Smooth muscle cell (in vitro differentiated cells): ENCODE measurements around the gene MLLT10. TPM values are rescaled to one million over a fixed set of nuclear protein-coding genes. Genes with fewer than 3 reads are reported as not detected.

Source experiments
- DNase-seq: peaks from one replicate; lab custom pipeline; 2025; ENCODE audit not compliant: unreplicated experiment; lab: John Stamatoyannopoulos, UW
- H2AFZ ChIP-seq: fragments of 200-600 bp; sonication (generic); 2 replicates; pipeline ENCODE4 v1.6.0; 2016; ENCODE audit warnings: antibody characterized with exemption, low read depth, mild to moderate bottlenecking
- H3F3A ChIP-seq: fragments of 200-600 bp; sonication (generic); 2 replicates; pipeline ENCODE4 v1.6.0; 2017; ENCODE audit warnings: antibody characterized with exemption, low read depth
- H3K27ac ChIP-seq: fragments of 200-600 bp; sonication (generic); 2 replicates; pipeline ENCODE4 v1.5.1; 2016; ENCODE audit warnings: low read depth, mild to moderate bottlenecking
- H3K27me3 ChIP-seq: fragments of 200-600 bp; sonication (generic); 2 replicates; pipeline ENCODE4 v1.6.1; 2016; ENCODE audit warnings: low read depth, mild to moderate bottlenecking
- H3K36me3 ChIP-seq: fragments of 200-600 bp; sonication (generic); 2 replicates; pipeline ENCODE4 v1.5.1; 2016; ENCODE audit warnings: low read depth
- H3K4me1 ChIP-seq: fragments of 200-600 bp; sonication (generic); 2 replicates; pipeline ENCODE4 v1.5.1; 2016; ENCODE audit warnings: low read depth
- H3K4me2 ChIP-seq: fragments of 200-600 bp; sonication (generic); 2 replicates; pipeline ENCODE4 v1.6.0; 2016; ENCODE audit warnings: mild to moderate bottlenecking
- H3K4me3 ChIP-seq: fragments of 200-600 bp; sonication (generic); 2 replicates; pipeline ENCODE4 v1.5.1; 2016; ENCODE audit warnings: mild to moderate bottlenecking
- H3K79me2 ChIP-seq: fragments of 200-600 bp; sonication (generic); 2 replicates; pipeline ENCODE4 v1.6.0; 2016; ENCODE audit warnings: low read depth, mild to moderate bottlenecking
- H3K9ac ChIP-seq: fragments of 200-600 bp; sonication (generic); 2 replicates; pipeline ENCODE4 v1.6.0; 2016; ENCODE audit warnings: low read depth
- H3K9me3 ChIP-seq: fragments of 200-600 bp; sonication (generic); replicated peaks from 2 replicates; pipeline ENCODE4 v1.5.1; 2016; ENCODE audit warnings: low read depth
- H4K20me1 ChIP-seq: fragments of 200-600 bp; sonication (generic); 2 replicates; pipeline ENCODE4 v1.6.0; 2016; ENCODE audit warnings: low read depth
- WGBS: methylation state at CpG from one replicate; pipeline ENCODE4 v1.1.7; 2016; ENCODE audit warnings: low lambda C conversion rate; 5-methylcytosine and 5-hydroxymethylcytosine counted together
- polyA plus RNA-seq: library from polyadenylated mRNA; unstranded; fragments of >200 nt; fragmentation: Nextera tagmentation; extraction: Ambion mirVana; gene quantifications from 2 replicates; pipeline ENCODE4 v1.2.1, GENCODE V29; 2016
- total RNA-seq: library from RNA; depleted of rRNA; stranded (reverse); fragments of >200 nt; gene quantifications from 2 replicates; pipeline ENCODE4 v1.2.3, GENCODE V29; 2014
- TF ChIP-seq, protein P1 (sequence below): fragments of 200-600 bp; sonication (generic); IDR thresholded peaks from 2 replicates; pipeline ENCODE4 v1.5.1; 2017; ENCODE audit warnings: borderline replicate concordance, mild to moderate bottlenecking, antibody characterized with exemption; ENCODE audit not compliant: insufficient read depth, poor library complexity, severe bottlenecking

The MLLT10 gene
- total and polyA plus RNA-seq, 2 experiments from 2014 or later: 6.8 to 43.6 TPM

DNA sequence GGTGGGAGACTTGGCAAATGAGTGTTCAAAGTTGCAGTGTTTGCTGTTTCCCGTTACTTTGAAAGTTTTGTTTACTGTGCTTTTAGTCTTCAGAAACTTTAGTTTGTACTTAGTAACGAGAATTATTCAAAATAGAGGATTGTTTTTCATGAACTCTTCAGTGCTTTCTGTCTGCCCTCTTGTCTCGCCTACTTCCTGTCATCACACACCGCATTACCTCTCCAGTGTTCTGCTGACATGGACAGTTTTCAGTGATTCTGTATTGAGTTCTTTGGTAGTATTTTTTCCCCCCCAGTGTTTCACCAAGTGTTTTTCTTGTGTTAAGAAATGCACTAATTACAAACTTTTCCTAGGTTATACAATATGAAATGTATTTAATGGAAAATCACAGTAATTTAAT, 207.0 kb downstream of the MLLT10 start:
- no peak overlapping the region for H2AFZ ChIP-seq
- H3K9ac ChIP-seq: peak overlapping the region; percentile 15
- no peak for DNase-seq
- 64% methylated on average over 4 of the region's 4 CpGs for WGBS
- H3K4me1 ChIP-seq: no peaks in the 10 kb centered on the region
- no peaks in the 10 kb centered on the region for H3K27me3 ChIP-seq
- peak overlapping the region; percentile 52 for H3K27ac ChIP-seq
- no peaks in the 10 kb centered on the region for H3K79me2 ChIP-seq
- H3F3A ChIP-seq: peaks cover 23% of the 10 kb centered on the region
- H3K9me3 ChIP-seq: no peaks in the 10 kb centered on the region
- no peak overlapping the region for H3K4me2 ChIP-seq
- peaks cover 6% of the 10 kb centered on the region for H3K36me3 ChIP-seq
- H3K4me3 ChIP-seq: no peak overlapping the region
- TF ChIP-seq, protein P1, sequence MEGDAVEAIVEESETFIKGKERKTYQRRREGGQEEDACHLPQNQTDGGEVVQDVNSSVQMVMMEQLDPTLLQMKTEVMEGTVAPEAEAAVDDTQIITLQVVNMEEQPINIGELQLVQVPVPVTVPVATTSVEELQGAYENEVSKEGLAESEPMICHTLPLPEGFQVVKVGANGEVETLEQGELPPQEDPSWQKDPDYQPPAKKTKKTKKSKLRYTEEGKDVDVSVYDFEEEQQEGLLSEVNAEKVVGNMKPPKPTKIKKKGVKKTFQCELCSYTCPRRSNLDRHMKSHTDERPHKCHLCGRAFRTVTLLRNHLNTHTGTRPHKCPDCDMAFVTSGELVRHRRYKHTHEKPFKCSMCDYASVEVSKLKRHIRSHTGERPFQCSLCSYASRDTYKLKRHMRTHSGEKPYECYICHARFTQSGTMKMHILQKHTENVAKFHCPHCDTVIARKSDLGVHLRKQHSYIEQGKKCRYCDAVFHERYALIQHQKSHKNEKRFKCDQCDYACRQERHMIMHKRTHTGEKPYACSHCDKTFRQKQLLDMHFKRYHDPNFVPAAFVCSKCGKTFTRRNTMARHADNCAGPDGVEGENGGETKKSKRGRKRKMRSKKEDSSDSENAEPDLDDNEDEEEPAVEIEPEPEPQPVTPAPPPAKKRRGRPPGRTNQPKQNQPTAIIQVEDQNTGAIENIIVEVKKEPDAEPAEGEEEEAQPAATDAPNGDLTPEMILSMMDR: no peak
- H4K20me1 ChIP-seq: peaks cover 9% of the 10 kb centered on the region

DNA sequence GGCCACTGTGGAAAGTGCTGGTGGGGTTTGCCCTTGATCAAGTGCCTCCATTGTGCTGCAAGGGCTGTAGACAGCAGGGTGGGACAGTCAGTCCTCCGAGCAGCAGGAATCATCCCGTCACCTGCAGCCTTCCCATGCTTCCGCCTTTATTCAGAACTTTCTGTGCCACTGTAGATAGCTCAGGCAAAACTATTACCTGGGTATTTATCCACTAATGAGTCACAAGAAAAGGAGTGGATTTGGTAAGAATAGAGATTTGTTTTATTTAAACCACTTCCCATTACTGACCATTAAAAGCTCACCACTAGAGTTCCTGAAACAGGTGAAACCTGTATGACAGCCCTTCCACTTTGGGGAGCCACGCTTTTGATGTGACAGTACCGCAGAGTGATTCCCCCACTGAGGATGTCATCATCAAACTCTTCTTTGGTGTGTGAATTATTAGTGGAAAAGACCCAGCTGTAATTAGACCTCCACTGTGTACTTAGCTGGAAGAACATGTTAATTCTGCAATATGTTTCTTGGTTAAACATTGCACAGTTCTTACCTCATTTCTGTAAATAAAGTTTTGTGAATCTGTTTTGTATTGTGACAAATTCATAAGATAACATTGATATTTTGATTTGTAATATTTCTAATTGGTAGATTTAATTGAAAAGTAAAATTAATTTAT, 208.8 kb downstream of the MLLT10 start:
- Histone ChIP-seq H2AFZ (no peak overlapping the region), H3K4me1 (no peaks in the 10 kb centered on the region), H3K4me2 (no peak overlapping the region), H3K79me2 (no peaks in the 10 kb centered on the region), H3K4me3 (no peak overlapping the region), H3F3A (peaks cover 23% of the 10 kb centered on the region), H3K9ac (no peak overlapping the region), H3K27me3 (no peaks in the 10 kb centered on the region), H3K27ac (peak overlapping the region; percentile 31), H3K9me3 (no peaks in the 10 kb centered on the region), H3K36me3 (peaks cover 6% of the 10 kb centered on the region), H4K20me1 (peaks cover 9% of the 10 kb centered on the region)
- DNase-seq: no peak
- 81% methylated on average over 5 of the region's 5 CpGs for WGBS
- TF ChIP-seq, protein P1: no peak

DNA sequence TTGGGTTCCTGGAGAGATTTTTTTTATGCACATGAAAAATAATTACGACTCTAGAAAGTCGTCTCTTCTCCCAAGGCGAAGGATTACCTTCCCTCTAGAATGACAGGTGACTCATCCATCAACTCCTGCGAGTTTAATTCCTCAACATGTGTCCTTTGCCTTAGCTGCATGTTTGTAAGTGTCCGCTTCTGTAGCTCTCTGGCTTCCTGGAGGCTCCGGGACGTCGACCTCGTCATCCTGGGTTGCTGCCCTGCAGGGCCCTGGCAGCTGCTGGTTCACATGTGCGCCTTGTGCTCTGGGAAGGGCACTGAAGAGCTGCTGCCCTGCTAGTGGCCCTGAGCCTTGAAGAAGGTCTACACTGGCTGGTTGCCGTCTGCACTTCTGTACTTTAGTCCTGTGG, 210.2 kb downstream of the MLLT10 start:
- Histone ChIP-seq H3K4me2 (no peak overlapping the region), H3K9ac (no peak overlapping the region), H3K79me2 (no peaks in the 10 kb centered on the region), H3K36me3 (peaks cover 6% of the 10 kb centered on the region), H3K4me1 (no peaks in the 10 kb centered on the region), H3F3A (peaks cover 23% of the 10 kb centered on the region), H2AFZ (no peak overlapping the region), H3K9me3 (no peaks in the 10 kb centered on the region), H3K27ac (no peak overlapping the region), H3K27me3 (no peaks in the 10 kb centered on the region), H4K20me1 (peaks cover 4% of the 10 kb centered on the region), H3K4me3 (no peak overlapping the region)
- DNase-seq: no peak
- 76% methylated on average over 11 of the region's 11 CpGs for WGBS
- TF ChIP-seq, protein P1: no peak

DNA sequence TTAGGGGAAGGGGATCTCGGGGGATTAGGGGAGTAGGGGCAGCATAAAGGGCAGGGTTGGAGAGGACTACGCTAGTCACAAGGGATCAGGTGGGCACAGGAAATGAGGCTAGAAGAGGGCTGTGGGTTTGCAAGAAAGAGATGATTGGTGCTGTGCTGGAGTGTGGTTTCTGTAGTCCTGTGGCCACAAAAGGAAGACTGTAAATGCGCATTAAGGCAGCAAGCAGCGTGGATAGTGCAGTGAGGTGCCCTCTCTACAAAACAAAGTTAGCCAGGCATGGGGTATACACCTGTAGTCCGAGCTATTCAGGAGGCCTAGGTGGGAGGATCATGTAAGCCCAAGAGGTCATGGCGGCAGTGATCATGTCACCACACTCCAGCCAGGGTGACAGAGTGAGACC, 212.1 kb downstream of the MLLT10 start:
- H3K9ac ChIP-seq: no peak overlapping the region
- peaks cover 4% of the 10 kb centered on the region for H4K20me1 ChIP-seq
- no peaks in the 10 kb centered on the region for H3K9me3 ChIP-seq
- no peak overlapping the region for H3K4me3 ChIP-seq
- WGBS: 96% methylated on average over 6 of the region's 6 CpGs
- no peak overlapping the region for H3K27ac ChIP-seq
- H3K27me3 ChIP-seq: no peaks in the 10 kb centered on the region
- H3K4me1 ChIP-seq: no peaks in the 10 kb centered on the region
- H3K4me2 ChIP-seq: no peak overlapping the region
- peaks cover 6% of the 10 kb centered on the region for H3K36me3 ChIP-seq
- no peak for DNase-seq
- H2AFZ ChIP-seq: no peak overlapping the region
- H3F3A ChIP-seq: peaks cover 20% of the 10 kb centered on the region
- TF ChIP-seq, protein P1: no peak
- no peaks in the 10 kb centered on the region for H3K79me2 ChIP-seq
